H1 (cell line): Measurements from ENCODE around the gene RPL31. TPM values are rescaled to one million over a fixed set of nuclear protein-coding genes. Genes with fewer than 3 reads are reported as not detected.

Source experiments
- CTCF ChIA-PET: fragments of 300-600 bp; sonication (Branson Sonifier 250); formaldehyde crosslinking; loops from one replicate; lab custom pipeline; 2021; ENCODE audit not compliant: partially characterized antibody; lab: Charles Lee
- POLR2A ChIA-PET: fragments of 300-600 bp; sonication (Branson Sonifier 250); formaldehyde crosslinking; loops from one replicate; lab custom pipeline; 2021; ENCODE audit warnings: inconsistent platforms; ENCODE audit not compliant: partially characterized antibody; lab: Charles Lee
- DNase-seq, 2 experiments: peaks; one replicate each; pipeline versions ENCODE4 v3.0.0 to v3.0.0-alpha.2; 2010 to 2022; ENCODE audit warnings: low spot score in 2 of 2, low read depth in 1 of 2, mixed read lengths in 1 of 2
- FAIRE-seq: peaks from 2 replicates; lab custom pipeline; 2011; peaks lifted over from hg19 to GRCh38; lab: Jason Lieb, UNC
- H2AFZ ChIP-seq: 2 replicates; pipeline ENCODE4 v1.8.1; 2012; ENCODE audit warnings: low read length, inconsistent platforms
- H2AK5ac ChIP-seq: 2 replicates; pipeline ENCODE4 v1.6.1; 2013; ENCODE audit warnings: low read depth, low read length
- H2BK120ac ChIP-seq: replicated peaks from 2 replicates; pipeline ENCODE3; 2013; ENCODE audit warnings: low read depth, low read length, inconsistent platforms
- H2BK12ac ChIP-seq: 2 replicates; pipeline ENCODE4 v1.6.1; 2013; ENCODE audit warnings: low read depth, low read length
- H2BK15ac ChIP-seq: 2 replicates; pipeline ENCODE4 v1.6.1; 2013; ENCODE audit warnings: low read length
- H2BK20ac ChIP-seq: 2 replicates; pipeline ENCODE4 v1.6.1; 2013; ENCODE audit warnings: low read length
- H2BK5ac ChIP-seq: 2 replicates; pipeline ENCODE4 v1.6.1; 2013; ENCODE audit warnings: low read depth, low read length
- H3K14ac ChIP-seq: 2 replicates; pipeline ENCODE4 v1.6.1; 2013; ENCODE audit warnings: inconsistent platforms; ENCODE audit not compliant: insufficient read length
- H3K18ac ChIP-seq: 2 replicates; pipeline ENCODE4 v1.6.1; 2013; ENCODE audit warnings: low read length; ENCODE audit errors: extremely low read depth
- H3K23ac ChIP-seq: 2 replicates; pipeline ENCODE4 v1.6.1; 2013; ENCODE audit warnings: inconsistent platforms; ENCODE audit not compliant: insufficient read length
- H3K23me2 ChIP-seq: 2 replicates; pipeline ENCODE4 v1.6.1; 2013; ENCODE audit warnings: low read depth, low read length
- H3K27ac ChIP-seq: 2 replicates; pipeline ENCODE4 v1.6.1; 2011; ENCODE audit warnings: low read depth, low read length, inconsistent platforms
- H3K27me3 ChIP-seq, 4 experiments: replicated peaks in 1 of 4; 1 replicate in 1 of 4; 2 replicates in 3 of 4; pipeline versions ENCODE4 v1.6.1 to v1.8.1; 2011 to 2013; ENCODE audit warnings: low read length in 3 of 4, mild to moderate bottlenecking in 3 of 4, inconsistent platforms in 2 of 4, mixed read lengths in 2 of 4, moderate library complexity in 1 of 4; ENCODE audit not compliant: control insufficient read depth in 3 of 4, insufficient read depth in 3 of 4; ENCODE audit errors: extremely low read depth in 1 of 4
- H3K36me3 ChIP-seq, 4 experiments: 2 replicates each; pipeline versions ENCODE4 v1.6.1 to v1.8.1; 2011 to 2013; ENCODE audit warnings: mild to moderate bottlenecking in 4 of 4, low read length in 3 of 4, moderate library complexity in 2 of 4, control low read depth in 1 of 4, inconsistent platforms in 1 of 4; ENCODE audit not compliant: insufficient read depth in 4 of 4, control insufficient read depth in 2 of 4
- H3K4ac ChIP-seq: replicated peaks from 2 replicates; pipeline ENCODE3; 2013; ENCODE audit warnings: low read length, low read depth, mixed read lengths, inconsistent platforms; ENCODE audit not compliant: insufficient read length
- H3K4me1 ChIP-seq, 4 experiments: replicated peaks in 1 of 4; 1 replicate in 1 of 4; 2 replicates in 3 of 4; pipeline versions ENCODE4 v1.6.1 to v1.8.1; 2011 to 2013; ENCODE audit warnings: low read length in 3 of 4, inconsistent platforms in 2 of 4, mixed read lengths in 1 of 4; ENCODE audit not compliant: insufficient read depth in 4 of 4, control insufficient read depth in 3 of 4
- H3K4me2 ChIP-seq, 2 experiments: 2 replicates each; pipeline versions ENCODE4 v1.6.1 to v1.8.1; 2011 to 2013; ENCODE audit warnings: low read depth in 2 of 2, low read length in 2 of 2, control low read depth in 1 of 2, inconsistent platforms in 1 of 2, mild to moderate bottlenecking in 1 of 2; ENCODE audit not compliant: insufficient read depth in 1 of 2
- H3K4me3 ChIP-seq, 4 experiments: fragments of 200-600, 300-600 bp in 1 of 4; sonication (generic), shearing (Covaris generic), sonication (Bioruptor Twin) in 1 of 4; 2 replicates each; pipeline versions ENCODE4 v1.5.1 to v1.8.1; 2011 to 2016; ENCODE audit warnings: low read length in 4 of 4, low read depth in 3 of 4, control low read depth in 2 of 4, inconsistent platforms in 2 of 4, mild to moderate bottlenecking in 2 of 4, mixed read lengths in 1 of 4, moderate library complexity in 1 of 4; ENCODE audit not compliant: insufficient read depth in 2 of 4; ENCODE audit errors: extremely low read depth in 1 of 4
- H3K56ac ChIP-seq: replicated peaks from 2 replicates; pipeline ENCODE3; 2013; ENCODE audit warnings: low read depth, mild to moderate bottlenecking, mixed read lengths, low read length, inconsistent platforms; ENCODE audit not compliant: insufficient read length
- H3K79me1 ChIP-seq: 2 replicates; pipeline ENCODE4 v1.6.1; 2013; ENCODE audit warnings: low read depth, low read length, control low read depth
- H3K79me2 ChIP-seq, 2 experiments: 2 replicates each; pipeline versions ENCODE4 v1.6.1 to v1.8.1; 2012 to 2013; ENCODE audit warnings: low read length in 2 of 2, mild to moderate bottlenecking in 2 of 2, inconsistent platforms in 1 of 2; ENCODE audit not compliant: insufficient read depth in 2 of 2, control insufficient read depth in 1 of 2
- H3K9ac ChIP-seq, 4 experiments: replicated peaks in 1 of 4; 1 replicate in 1 of 4; 2 replicates in 3 of 4; pipeline versions ENCODE4 v1.6.1 to v1.8.1; 2011 to 2013; ENCODE audit warnings: low read depth in 3 of 4, low read length in 3 of 4, control low read depth in 2 of 4, mild to moderate bottlenecking in 2 of 4, moderate library complexity in 2 of 4, inconsistent platforms in 1 of 4; ENCODE audit errors: extremely low read depth in 1 of 4
- H3K9me3 ChIP-seq, 2 experiments: 2 replicates each; pipeline versions ENCODE4 v1.6.1 to v1.8.1; 2012 to 2013; ENCODE audit warnings: mild to moderate bottlenecking in 2 of 2, moderate library complexity in 2 of 2, control low read depth in 1 of 2, inconsistent platforms in 1 of 2, low read depth in 1 of 2, low read length in 1 of 2, mixed read lengths in 1 of 2; ENCODE audit not compliant: insufficient read depth in 2 of 2
- H4K20me1 ChIP-seq, 2 experiments: replicated peaks in 1 of 2; 2 replicates each; pipeline versions ENCODE3 to v1.8.1; 2011 to 2013; ENCODE audit warnings: inconsistent platforms in 2 of 2, low read length in 2 of 2, mild to moderate bottlenecking in 1 of 2; ENCODE audit not compliant: insufficient read depth in 2 of 2, control insufficient read depth in 1 of 2
- H4K5ac ChIP-seq: 2 replicates; pipeline ENCODE4 v1.6.1; 2013; ENCODE audit warnings: low read length, low read depth, mixed read lengths, inconsistent platforms; ENCODE audit not compliant: insufficient read length
- H4K8ac ChIP-seq: 2 replicates; pipeline ENCODE4 v1.8.0; 2013; ENCODE audit warnings: mild to moderate bottlenecking, moderate library complexity, low read length, inconsistent platforms; ENCODE audit not compliant: insufficient read depth; ENCODE audit errors: extremely low read depth
- H4K91ac ChIP-seq: replicated peaks from 2 replicates; pipeline ENCODE3; 2013; ENCODE audit warnings: low read length, mixed read lengths, inconsistent platforms; ENCODE audit not compliant: insufficient read length
- CTBP2 ChIP-seq: IDR thresholded peaks from 2 replicates; pipeline ENCODE4 v1.7.0; 2011; ENCODE audit warnings: borderline replicate concordance, mild to moderate bottlenecking, moderate library complexity, mixed read lengths, low read length; ENCODE audit not compliant: insufficient read depth, insufficient read length
- CTCF ChIP-seq, 3 experiments: IDR thresholded peaks; 1 replicate in 2 of 3; 2 replicates in 1 of 3; pipeline versions ENCODE4 v1.5.1 to v1.6.1; 2011; ENCODE audit warnings: low read length in 3 of 3, mild to moderate bottlenecking in 3 of 3, inconsistent platforms in 2 of 3, low read depth in 1 of 3, moderate library complexity in 1 of 3; ENCODE audit not compliant: insufficient read depth in 1 of 3; ENCODE audit errors: control extremely low read depth in 1 of 3
- KDM1A ChIP-seq: fragments of 200-600, 300-600 bp; sonication (generic); IDR thresholded peaks from 2 replicates; pipeline ENCODE4 v1.7.1; 2016; ENCODE audit warnings: mild to moderate bottlenecking, low read length, borderline replicate concordance
- MAFK ChIP-seq: IDR thresholded peaks from 2 replicates; pipeline ENCODE4 v1.6.1; 2012; ENCODE audit warnings: low read depth, mild to moderate bottlenecking, improper control_type of control experiment, low read length
- NRF1 ChIP-seq: IDR thresholded peaks from 2 replicates; pipeline ENCODE4 v1.6.1; 2011; ENCODE audit warnings: mild to moderate bottlenecking, low read depth, low read length, improper control_type of control experiment
- PHF8 ChIP-seq: fragments of 200-600 bp; sonication (generic); conservative IDR thresholded peaks from 2 replicates; pipeline ENCODE4 v1.7.1; 2012; ENCODE audit warnings: low read depth, mild to moderate bottlenecking, inconsistent platforms, low read length, moderate library complexity
- RFX5 ChIP-seq: IDR thresholded peaks from 2 replicates; pipeline ENCODE4 v1.6.1; 2011; ENCODE audit warnings: low read depth, low read length, improper control_type of control experiment, borderline replicate concordance
- RNF2 ChIP-seq: fragments of 200-900, 300-1000 bp; sonication (generic); IDR thresholded peaks from 2 replicates; pipeline ENCODE4 v1.7.1; 2016; ENCODE audit warnings: borderline replicate concordance, low read depth, mild to moderate bottlenecking, antibody characterized with exemption, low read length; ENCODE audit not compliant: poor library complexity, severe bottlenecking; ENCODE audit errors: missing control alignments
- RXRA ChIP-seq: IDR thresholded peaks from 2 replicates; pipeline ENCODE4 v1.6.1; 2011; ENCODE audit warnings: low read depth, mild to moderate bottlenecking, low read length, moderate library complexity; ENCODE audit not compliant: insufficient read depth
- SP1 ChIP-seq: IDR thresholded peaks from 2 replicates; pipeline ENCODE4 v1.6.1; 2011; ENCODE audit warnings: low read depth, low read length
- TBP ChIP-seq: IDR thresholded peaks from 2 replicates; pipeline ENCODE4 v1.6.1; 2011; ENCODE audit warnings: low read depth, low read length, improper control_type of control experiment
- TCF12 ChIP-seq: IDR thresholded peaks from 2 replicates; pipeline ENCODE4 v1.6.1; 2011; ENCODE audit warnings: low read depth, mild to moderate bottlenecking, low read length
- WGBS, 2 experiments: shearing (Covaris generic) in 1 of 2; methylation state at CpG; one replicate each; pipeline versions ENCODE4 v1.1.6 to v1.1.7; 2013 to 2015; ENCODE audit warnings: low lambda C conversion rate in 2 of 2, mixed read lengths in 2 of 2, inconsistent platforms in 1 of 2, low coverage in 1 of 2, missing lambda C conversion rate in 1 of 2; ENCODE audit not compliant: insufficient replicate concordance in 2 of 2, insufficient coverage in 1 of 2, insufficient read length in 1 of 2; ENCODE audit errors: extremely low coverage in 1 of 2, missing lambda C conversion rate in 1 of 2; 5-methylcytosine and 5-hydroxymethylcytosine counted together
- polyA plus RNA-seq, 7 experiments: library from polyadenylated mRNA; depleted of rRNA in 3 of 7; stranded (reverse) in 5 of 7; unstranded in 2 of 7; fragments of >200 nt in 5 of 7; fragments of 200-250 nt in 2 of 7; gene quantifications; 1 replicate in 5 of 7; 2 replicates in 1 of 7; 4 replicates in 1 of 7; pipeline versions ENCODE4 v1.2.1 to v1.2.3, GENCODE V29; 2011 to 2013; ENCODE audit warnings: missing spikeins in 2 of 7, mixed read lengths in 2 of 7
- total RNA-seq: library from RNA; stranded (reverse); fragmentation: NEBNext Ultra II Directional; extraction: Animal tissue kit (Norgen Biotek cat#: 25700); gene quantifications from 2 replicates; pipeline ENCODE4 v1.2.1, GENCODE V29; 2021

The RPL31 gene
- total and polyA plus RNA-seq, 2 of the 8 experiments (the other 6 are each of a cell fraction or from before 2014, with no cell fraction given) = 1,463 to 1,722 TPM

DNA sequence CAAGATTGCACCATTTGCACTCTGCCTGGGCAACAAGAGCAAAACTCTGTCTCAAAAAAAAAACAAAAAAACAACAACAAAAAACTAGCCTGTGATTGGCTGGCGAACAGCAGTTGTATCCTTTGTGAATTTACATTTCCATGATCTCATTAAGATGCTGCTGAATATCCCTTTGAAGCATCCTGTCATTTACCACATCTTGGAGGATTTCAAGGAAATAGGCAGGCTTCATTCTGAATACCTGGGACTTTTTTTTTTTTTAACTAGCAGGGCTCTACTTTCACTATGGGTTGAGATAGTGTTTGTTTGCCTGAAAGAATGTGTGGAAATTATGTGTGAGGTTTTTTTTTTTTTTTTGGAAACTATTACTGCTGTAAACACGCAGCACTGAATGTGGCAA lies 49.6 kb upstream of the RPL31 start:
- FAIRE-seq (no peak), DNase-seq (no peak)
- no peak overlapping the region for H3K4me2 ChIP-seq
- H3K79me1 ChIP-seq = no peaks in the 10 kb centered on the region
- no peak overlapping the region for H4K5ac ChIP-seq
- no peak overlapping the region for H4K8ac ChIP-seq
- CTCF ChIA-PET = no interaction called here
- WGBS, 2 experiments = 93% methylated on average over 2 of the region's 2 CpGs; no CpG with 5 or more reads in 1 of the 2 experiments
- H2BK5ac ChIP-seq = no peak overlapping the region
- H2BK120ac ChIP-seq = no peak overlapping the region
- no peak overlapping the region for H3K4me3 ChIP-seq
- H3K36me3 ChIP-seq = no peaks in the 10 kb centered on the region
- no peaks in the 10 kb centered on the region for H3K27me3 ChIP-seq
- H3K23ac ChIP-seq = no peak overlapping the region
- H3K18ac ChIP-seq = no peak overlapping the region
- H4K20me1 ChIP-seq = no peaks in the 10 kb centered on the region
- POLR2A ChIA-PET = no interaction called here
- H2BK12ac ChIP-seq = no peak overlapping the region
- H3K56ac ChIP-seq = no peak overlapping the region
- no peak overlapping the region for H2BK20ac ChIP-seq
- no peaks in the 10 kb centered on the region for H3K9me3 ChIP-seq
- H2AK5ac ChIP-seq = no peak overlapping the region
- no peak overlapping the region for H3K9ac ChIP-seq
- H4K91ac ChIP-seq = no peak overlapping the region
- no peaks in the 10 kb centered on the region for H3K79me2 ChIP-seq
- no peak overlapping the region for H3K27ac ChIP-seq
- no peak overlapping the region for H3K14ac ChIP-seq
- no peak overlapping the region for H2AFZ ChIP-seq
- no peak overlapping the region for H3K4ac ChIP-seq
- no peak overlapping the region for H2BK15ac ChIP-seq
- peaks cover 0 to 9% (median 4%) of the 10 kb centered on the region in 4 experiments; a peak in 5 of 7 replicates for H3K4me1 ChIP-seq
- H3K23me2 ChIP-seq = no peaks in the 10 kb centered on the region
- TF ChIP-seq SP1 (no peak), MAFK (no peak), TCF12 (no peak), KDM1A (no peak), RXRA (no peak), PHF8 (no peak), TBP (no peak), CTBP2 (no peak), CTCF (IDR thresholded peaks at IDR 0.05; ENCODE audit: control extremely low read depth in 1 of 3, insufficient read depth in 1 of 3, low read depth in 1 of 3, low read length in 3 of 3) (no peak), NRF1 (no peak), RNF2 (no peak), RFX5 (no peak)
